HL-60 (cell line): Measurements from ENCODE around the gene ENG.

Source experiments
- DNase-seq, 2 experiments: peaks; one replicate each; pipeline ENCODE4 v3.0.0-alpha.2; 2010 to 2020; ENCODE audit warnings: low read depth in 1 of 2, low spot score in 1 of 2
- H3K27ac ChIP-seq: fragments of 250-450 bp; sonication (Bioruptor Pico); replicated peaks from 2 replicates; pipeline ENCODE4 v1.5.1; 2020; ENCODE audit warnings: mild to moderate bottlenecking, moderate library complexity
- H3K27me3 ChIP-seq: fragments of 250-450 bp; sonication (Bioruptor Pico); 2 replicates; pipeline ENCODE4 v1.5.1; 2021; ENCODE audit warnings: mild to moderate bottlenecking, moderate library complexity; ENCODE audit not compliant: insufficient read depth, poor library complexity, severe bottlenecking
- H3K4me3 ChIP-seq: replicated peaks from 2 replicates; pipeline ENCODE4 v1.5.1; 2011; ENCODE audit warnings: mild to moderate bottlenecking, control low read depth, low read length; ENCODE audit not compliant: insufficient read depth
- GABPA ChIP-seq: IDR thresholded peaks from 2 replicates; pipeline ENCODE4 v1.6.1; 2012; ENCODE audit warnings: low read depth
- POLR2AphosphoS5 ChIP-seq: IDR thresholded peaks from 2 replicates; pipeline ENCODE4 v1.6.1; 2012; ENCODE audit warnings: low read depth
- SPI1 ChIP-seq: IDR thresholded peaks from 2 replicates; pipeline ENCODE4 v1.6.1; 2012; ENCODE audit warnings: low read depth, mild to moderate bottlenecking, borderline replicate concordance
- TF ChIP-seq, protein P1 (sequence below): IDR thresholded peaks from 2 replicates; pipeline ENCODE4 v1.6.1; 2012; ENCODE audit warnings: low read depth; ENCODE audit not compliant: insufficient replicate concordance
- TF ChIP-seq, protein P2 (sequence below): IDR thresholded peaks from one replicate; pipeline ENCODE4 v1.5.1; 2011; ENCODE audit warnings: low read length, control low read depth, inconsistent platforms; ENCODE audit not compliant: insufficient read depth

Gene ENG

DNA sequence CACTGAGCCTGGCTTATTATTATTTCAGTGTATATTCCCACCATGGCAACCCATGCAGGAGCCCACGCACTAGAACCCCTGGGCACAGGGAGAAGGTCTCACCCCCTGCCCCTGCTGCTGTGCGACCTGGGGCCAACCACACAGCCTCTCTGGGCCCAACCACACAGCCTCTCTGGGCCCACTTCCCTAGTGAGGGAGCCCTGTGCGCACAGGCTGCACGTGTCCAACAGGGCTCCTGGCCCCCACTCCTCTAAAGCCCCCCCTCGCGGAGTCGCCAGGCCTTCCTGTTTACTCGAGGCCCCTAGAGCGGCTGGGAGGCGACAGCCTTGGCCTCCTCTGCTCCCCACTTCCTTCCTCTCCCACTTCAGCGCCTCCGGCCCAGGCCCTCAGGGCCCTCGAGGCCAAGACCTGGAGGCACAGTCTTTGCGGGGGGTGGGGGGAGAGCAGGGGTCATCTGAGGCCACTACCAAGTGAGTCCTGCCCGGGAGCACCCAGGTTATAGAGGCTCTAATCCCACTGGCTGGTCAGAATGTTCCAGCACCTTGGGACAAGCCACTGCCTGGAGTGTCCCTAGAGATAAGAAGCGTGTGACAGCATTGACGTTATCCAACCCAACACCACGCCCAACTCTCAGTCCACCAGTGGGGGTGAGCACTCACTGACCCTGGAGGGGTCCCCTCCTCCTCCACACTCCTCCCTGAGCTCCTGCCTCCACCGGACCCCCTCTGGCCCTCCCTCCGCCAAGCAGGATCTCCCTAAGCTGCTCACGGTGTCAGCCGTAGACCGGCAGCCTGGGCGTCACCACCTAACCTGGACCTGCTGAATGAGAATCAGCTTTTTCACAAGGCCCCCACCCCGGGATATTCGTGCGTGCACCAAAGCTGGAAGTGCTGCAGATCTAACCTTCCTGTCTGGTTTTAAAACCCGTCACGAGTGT, 7.9 kb upstream of the ENG start:
- peak; percentile 87 to 97 for DNase-seq
- no peaks in the 10 kb centered on the region for H3K27me3 ChIP-seq
- peak overlapping the region; percentile 95 for H3K27ac ChIP-seq
- no peak overlapping the region for H3K4me3 ChIP-seq
- TF ChIP-seq GABPA (0 out of 2 replicates have a peak, but pooled peaks have one; percentile 30), SPI1 (peak; percentile 91), POLR2AphosphoS5 (peak; percentile 86; the same call in 1 of the 2 replicates)
- TF ChIP-seq, protein P1, sequence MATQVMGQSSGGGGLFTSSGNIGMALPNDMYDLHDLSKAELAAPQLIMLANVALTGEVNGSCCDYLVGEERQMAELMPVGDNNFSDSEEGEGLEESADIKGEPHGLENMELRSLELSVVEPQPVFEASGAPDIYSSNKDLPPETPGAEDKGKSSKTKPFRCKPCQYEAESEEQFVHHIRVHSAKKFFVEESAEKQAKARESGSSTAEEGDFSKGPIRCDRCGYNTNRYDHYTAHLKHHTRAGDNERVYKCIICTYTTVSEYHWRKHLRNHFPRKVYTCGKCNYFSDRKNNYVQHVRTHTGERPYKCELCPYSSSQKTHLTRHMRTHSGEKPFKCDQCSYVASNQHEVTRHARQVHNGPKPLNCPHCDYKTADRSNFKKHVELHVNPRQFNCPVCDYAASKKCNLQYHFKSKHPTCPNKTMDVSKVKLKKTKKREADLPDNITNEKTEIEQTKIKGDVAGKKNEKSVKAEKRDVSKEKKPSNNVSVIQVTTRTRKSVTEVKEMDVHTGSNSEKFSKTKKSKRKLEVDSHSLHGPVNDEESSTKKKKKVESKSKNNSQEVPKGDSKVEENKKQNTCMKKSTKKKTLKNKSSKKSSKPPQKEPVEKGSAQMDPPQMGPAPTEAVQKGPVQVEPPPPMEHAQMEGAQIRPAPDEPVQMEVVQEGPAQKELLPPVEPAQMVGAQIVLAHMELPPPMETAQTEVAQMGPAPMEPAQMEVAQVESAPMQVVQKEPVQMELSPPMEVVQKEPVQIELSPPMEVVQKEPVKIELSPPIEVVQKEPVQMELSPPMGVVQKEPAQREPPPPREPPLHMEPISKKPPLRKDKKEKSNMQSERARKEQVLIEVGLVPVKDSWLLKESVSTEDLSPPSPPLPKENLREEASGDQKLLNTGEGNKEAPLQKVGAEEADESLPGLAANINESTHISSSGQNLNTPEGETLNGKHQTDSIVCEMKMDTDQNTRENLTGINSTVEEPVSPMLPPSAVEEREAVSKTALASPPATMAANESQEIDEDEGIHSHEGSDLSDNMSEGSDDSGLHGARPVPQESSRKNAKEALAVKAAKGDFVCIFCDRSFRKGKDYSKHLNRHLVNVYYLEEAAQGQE = no peak

DNA sequence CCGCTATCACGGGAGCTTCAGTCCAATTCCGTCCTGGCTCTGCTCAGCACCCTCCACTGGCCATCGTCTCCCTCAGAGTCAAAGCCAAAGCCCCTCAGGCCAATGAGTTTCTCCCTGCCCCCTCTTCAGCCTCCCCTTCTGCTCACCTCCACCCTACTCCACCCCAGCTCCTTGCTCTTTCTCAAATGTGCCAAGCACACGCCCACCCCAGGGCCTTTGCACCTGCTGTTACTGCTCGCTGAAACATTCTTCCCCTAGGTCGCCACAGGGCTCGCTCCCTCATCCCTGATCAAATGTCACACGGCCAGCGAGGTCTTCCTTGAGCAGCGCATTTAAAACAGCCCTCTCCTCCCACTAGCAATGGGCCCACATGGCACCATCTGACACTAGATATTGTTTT, 6.3 kb upstream of the ENG start:
- no peaks in the 10 kb centered on the region for H3K27me3 ChIP-seq
- no peak overlapping the region for H3K4me3 ChIP-seq

DNA sequence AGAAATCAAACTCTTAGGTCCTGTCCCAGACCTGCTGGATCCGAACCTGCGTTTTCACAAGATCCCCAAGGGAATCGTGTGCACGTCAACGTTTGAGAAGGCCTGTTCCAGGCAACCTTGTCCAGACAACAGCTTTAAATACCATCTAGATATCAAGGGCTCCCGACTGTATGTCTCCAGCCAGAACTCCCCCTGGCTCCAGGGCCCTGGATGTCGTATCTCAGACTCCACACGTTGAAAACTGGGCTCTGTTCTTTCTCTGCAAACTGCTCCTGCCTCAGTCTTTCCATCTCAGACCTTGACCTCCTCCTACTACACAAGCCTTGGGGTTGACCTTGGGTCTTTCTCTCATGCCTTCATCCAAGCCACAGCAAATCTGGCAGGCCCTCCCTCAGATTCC, 5.8 kb upstream of the ENG start:
- TF ChIP-seq GABPA (no peak), POLR2AphosphoS5 (no peak)
- TF ChIP-seq, protein P1 = no peak
- TF ChIP-seq, protein P2, sequence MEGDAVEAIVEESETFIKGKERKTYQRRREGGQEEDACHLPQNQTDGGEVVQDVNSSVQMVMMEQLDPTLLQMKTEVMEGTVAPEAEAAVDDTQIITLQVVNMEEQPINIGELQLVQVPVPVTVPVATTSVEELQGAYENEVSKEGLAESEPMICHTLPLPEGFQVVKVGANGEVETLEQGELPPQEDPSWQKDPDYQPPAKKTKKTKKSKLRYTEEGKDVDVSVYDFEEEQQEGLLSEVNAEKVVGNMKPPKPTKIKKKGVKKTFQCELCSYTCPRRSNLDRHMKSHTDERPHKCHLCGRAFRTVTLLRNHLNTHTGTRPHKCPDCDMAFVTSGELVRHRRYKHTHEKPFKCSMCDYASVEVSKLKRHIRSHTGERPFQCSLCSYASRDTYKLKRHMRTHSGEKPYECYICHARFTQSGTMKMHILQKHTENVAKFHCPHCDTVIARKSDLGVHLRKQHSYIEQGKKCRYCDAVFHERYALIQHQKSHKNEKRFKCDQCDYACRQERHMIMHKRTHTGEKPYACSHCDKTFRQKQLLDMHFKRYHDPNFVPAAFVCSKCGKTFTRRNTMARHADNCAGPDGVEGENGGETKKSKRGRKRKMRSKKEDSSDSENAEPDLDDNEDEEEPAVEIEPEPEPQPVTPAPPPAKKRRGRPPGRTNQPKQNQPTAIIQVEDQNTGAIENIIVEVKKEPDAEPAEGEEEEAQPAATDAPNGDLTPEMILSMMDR = no peak
- H3K27ac ChIP-seq = no peak overlapping the region
- no peak for DNase-seq
- H3K27me3 ChIP-seq = no peaks in the 10 kb centered on the region
- no peak overlapping the region for H3K4me3 ChIP-seq

More for the DNA sequence above, 6.3 kb upstream of the ENG start:
- no peak overlapping the region for H3K27ac ChIP-seq
- TF ChIP-seq SPI1 = no peak
- TF ChIP-seq GABPA = no peak
- no peak for TF ChIP-seq POLR2AphosphoS5
- TF ChIP-seq, protein P2 = no peak
- TF ChIP-seq, protein P1 = no peak
- DNase-seq = no peak
